GM12892 (cell line): ENCODE data around the gene LRP8.

Source experiments
- POLR2A ChIP-seq: IDR thresholded peaks from 2 replicates; pipeline ENCODE4 v1.6.1; 2011; ENCODE audit warnings: low read depth, low read length, control low read depth
- POLR2AphosphoS5 ChIP-seq: IDR thresholded peaks from 2 replicates; pipeline ENCODE4 v1.6.1; 2011; ENCODE audit warnings: low read depth, low read length, control low read depth
- TAF1 ChIP-seq: IDR thresholded peaks from 2 replicates; pipeline ENCODE4 v1.6.1; 2011; ENCODE audit warnings: low read depth, mild to moderate bottlenecking, control low read depth, low read length, borderline replicate concordance

GRCh38 chr1:53294061-53294460 lies 33.8 kb downstream of the LRP8 start:
- TF ChIP-seq POLR2A (no peak), TAF1 (no peak), POLR2AphosphoS5 (no peak)
